GM18502 (cell line): ENCODE measurements around the gene EIF5A.

Experiments
- ATAC-seq: cut with Tn5 transposase; IDR thresholded peaks from one replicate; pipeline ENCODE4 v1.9.1; 2021; ENCODE audit warnings: mild to moderate bottlenecking; ENCODE audit not compliant: unreplicated experiment, poor library complexity

The EIF5A gene

DNA sequence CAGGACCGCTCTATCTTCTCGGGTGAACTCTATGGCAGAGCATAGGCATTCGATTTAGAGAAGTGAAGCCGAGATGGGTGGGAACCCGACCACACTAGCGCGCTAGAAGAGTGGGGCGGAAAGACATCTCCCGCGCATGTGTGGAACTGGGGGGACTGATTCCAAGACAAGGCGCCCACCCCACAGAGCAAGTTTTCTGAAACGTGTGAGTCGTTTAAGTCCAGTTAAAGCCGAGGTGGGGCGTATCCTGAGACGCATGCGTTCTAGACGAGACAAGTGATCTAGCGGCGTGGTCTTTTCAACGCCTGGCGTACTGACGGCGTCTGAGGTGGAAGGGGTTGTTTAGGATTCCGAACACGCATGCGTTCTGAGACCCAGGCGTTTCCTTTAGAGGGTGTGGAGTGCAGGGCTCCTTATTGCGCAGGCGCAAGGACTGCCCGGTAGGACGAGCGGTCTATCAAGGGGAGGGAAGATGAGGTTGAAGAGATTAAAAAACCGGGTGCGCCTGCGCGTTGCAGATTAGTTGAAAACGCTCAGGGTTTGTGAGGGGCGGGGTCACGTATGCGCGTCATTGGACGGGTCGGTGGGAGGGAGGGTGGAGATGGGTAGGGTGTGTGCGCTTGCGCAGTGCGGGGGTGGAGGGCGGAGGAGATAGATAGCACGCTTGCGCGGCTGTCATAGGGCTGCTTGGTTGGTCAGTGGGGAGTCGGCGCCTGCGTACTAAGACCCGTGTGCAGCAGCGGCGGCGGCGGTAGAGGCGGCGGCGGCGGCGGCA lies at the start of gene EIF5A:
EIF5A (plus strand) TSS at position 718 of the 775 bp plus-strand sequence. CDS start 2,008 bp downstream, outside the sequence.
- peak; percentile 74 for ATAC-seq

DNA sequence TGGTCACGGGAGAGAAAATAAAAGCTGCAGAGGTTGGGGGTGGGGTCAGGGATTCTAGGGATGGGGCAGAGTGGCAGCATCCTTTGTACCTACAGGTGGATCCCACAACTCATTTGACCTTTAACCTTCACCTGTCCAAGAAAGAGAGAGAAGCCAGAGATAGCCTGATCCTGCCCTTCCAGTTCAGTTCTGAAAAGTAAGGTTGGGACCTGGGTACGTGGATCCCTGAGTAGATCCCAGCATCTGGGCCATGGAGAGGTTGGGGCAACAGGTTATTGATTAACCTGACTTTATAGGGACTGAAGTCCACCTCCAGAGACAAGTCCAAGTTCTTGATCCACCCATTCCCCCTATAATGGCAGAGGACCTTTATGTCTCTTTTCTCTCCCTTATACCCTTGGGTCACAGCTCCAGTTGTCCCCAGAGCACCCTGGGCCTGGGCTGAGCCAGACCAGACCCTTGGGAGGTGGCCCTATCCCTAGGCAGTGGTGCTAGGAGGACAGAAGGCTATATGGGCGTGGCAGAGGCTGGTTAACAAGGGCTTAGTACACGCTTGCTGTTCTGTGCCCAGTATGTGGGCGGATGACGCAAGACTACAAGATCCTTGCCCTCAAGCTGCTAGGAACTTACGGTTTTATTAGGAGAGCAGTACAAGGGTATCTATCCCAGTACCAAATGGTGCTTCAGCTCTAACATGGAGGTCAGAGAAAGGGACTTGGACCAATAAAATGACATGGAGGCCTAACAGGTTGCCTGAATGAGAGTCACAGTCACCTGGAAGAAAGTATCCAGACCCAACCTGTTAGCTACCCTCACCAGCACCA lies 48.5 kb upstream of the EIF5A start:
- ATAC-seq = no peak

DNA sequence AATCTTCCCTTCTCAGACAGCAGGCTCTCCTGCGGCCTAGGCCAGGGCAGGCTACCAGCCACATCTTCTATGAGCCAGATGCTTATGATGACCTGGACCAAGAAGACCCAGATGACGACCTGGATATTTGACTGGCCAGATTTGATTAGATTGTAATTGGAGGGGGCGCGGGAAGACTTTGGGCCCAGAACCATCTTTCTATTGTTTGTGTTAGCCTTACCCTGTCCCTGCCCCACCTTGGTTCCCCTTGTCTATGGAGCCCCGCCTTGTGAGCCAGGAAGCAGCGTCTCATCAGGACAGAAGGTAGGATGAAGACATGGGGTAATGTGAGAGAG lies 47.9 kb upstream of the EIF5A start:
- no peak for ATAC-seq

DNA sequence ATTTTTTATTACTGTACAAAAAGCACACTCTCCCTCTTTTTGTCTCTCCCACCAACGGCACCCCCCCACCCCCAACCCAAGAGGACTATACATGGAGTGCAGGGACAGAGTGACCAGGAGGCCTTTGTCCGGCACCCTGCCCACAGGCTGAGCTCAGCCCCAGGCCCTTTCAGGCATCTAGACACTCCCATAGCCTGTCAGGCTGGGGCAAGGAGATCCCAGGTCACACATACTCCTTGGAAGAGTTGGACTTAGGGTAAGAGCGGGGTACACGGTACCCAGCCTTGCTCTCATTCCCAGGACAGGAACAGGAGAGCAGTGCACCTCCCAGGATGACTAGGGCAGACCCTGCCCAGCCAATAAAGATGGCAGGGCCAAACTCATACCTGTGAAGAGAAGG lies 47.3 kb upstream of the EIF5A start:
- no peak for ATAC-seq

DNA sequence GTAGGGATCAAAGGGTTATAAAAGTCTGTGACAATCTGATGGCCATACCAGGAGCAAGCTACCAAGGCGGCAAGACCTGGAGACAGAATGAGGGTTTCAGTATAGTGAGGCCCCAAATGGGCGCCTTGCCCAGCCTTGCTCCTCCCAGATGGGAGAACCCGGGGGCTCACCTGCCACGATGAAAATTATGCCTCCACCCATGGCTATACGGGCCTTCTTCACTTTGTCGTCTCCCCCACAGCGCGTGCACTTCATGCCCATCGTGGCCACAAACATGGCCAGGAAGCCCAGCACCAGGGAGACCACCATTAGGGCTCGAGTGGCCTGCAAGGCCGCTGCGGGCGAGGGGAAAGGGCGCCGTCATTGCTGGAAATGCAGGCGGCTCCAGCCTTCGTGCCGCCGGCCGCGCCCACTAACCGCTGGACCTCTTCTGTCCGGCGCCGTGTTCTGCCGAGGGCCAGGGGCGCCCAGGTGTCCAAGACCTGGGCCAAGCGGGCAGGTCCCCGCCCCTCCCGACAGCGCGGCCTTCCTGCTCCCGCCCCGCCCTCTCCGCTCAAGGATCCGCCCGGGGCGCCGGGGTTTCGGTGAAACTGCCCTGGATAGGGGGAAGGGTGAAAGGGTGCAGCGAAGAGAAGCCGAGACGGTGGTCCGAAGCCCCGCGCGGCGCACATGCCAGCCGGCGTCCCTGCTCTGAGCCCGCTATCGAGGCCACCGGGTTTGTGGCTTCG lies 46.6 kb upstream of the EIF5A start:
- no peak for ATAC-seq

DNA sequence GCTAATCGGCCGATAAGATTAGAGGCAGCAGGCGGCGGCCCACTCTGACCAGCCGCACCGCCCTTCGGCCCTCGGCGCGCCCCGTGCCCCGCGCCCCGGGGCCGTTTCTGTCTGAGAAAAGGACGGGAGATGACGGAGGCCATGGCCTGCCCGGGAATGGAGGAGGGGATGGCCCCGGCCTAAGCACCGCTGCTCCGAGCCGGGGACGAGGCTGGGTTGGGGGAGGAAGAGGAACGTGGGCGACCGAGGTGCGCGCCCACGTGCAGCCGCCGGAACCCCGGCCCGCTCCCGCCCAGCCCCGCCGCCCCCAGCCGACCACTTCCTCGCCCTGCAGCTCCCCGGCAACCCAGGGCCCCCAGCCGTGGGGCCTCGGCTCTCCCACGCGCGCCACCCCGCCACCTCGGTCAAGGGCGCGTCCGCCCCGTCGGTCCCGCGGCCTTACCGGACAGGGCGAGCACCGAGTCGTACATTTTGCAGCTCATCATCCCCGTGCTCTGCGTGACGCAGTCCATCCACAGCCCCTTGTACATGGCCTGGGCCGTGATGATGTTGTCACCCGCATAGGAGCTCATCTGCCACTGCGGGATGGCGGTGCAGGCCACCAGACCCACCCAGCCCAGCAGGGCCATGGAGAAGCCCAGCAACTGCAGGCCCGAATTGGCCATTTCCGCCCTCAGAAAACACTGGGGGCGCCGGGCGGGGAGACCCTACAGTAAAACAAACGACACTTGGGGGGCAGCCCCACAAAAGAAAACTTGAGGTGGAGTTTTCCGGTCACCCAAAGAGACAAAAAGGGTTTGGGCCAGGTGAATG lies 45.8 kb upstream of the EIF5A start:
- ATAC-seq = no peak

DNA sequence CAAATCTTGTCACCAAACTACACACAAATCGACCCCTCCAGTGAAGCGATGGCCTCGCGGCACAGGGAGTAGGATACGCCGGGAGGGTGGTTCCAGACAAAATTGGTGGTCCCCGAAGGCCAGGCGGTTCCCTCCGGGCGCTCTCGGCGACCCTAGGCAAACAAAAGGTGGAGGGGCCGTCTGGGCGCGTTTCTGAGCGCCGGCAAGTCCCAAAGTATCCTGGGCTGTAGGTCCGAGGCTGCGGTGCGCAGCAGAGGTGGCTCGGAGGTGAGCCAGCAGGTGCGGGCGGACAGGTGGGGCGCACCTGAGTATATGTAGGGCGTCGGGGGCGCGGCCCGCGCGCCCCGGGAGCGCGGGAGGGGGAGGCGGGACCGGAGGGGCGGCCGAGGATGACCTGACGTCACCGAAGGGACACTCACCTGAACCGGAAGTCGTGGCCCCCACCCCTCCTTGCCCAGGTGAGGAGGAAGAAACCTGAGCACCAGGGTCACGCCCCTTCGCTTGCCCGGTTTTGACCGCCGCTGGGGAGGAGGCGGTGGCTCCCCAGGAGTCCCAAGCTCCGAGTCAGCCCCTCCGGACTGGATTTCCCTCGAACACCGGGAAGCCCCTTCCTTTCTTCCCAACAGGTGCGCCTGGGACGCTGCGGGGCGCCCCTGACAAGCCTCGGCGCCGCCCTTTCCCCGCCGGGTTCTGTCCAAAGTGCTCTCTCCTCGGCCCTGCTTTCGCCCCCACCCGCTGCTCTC lies 45.1 kb upstream of the EIF5A start, which contains the start of gene CLDN7:
CLDN7 (minus strand) TSS at position 287 of the 743 bp plus-strand sequence. CDS start 435 bp downstream, outside the sequence.
- no peak for ATAC-seq

DNA sequence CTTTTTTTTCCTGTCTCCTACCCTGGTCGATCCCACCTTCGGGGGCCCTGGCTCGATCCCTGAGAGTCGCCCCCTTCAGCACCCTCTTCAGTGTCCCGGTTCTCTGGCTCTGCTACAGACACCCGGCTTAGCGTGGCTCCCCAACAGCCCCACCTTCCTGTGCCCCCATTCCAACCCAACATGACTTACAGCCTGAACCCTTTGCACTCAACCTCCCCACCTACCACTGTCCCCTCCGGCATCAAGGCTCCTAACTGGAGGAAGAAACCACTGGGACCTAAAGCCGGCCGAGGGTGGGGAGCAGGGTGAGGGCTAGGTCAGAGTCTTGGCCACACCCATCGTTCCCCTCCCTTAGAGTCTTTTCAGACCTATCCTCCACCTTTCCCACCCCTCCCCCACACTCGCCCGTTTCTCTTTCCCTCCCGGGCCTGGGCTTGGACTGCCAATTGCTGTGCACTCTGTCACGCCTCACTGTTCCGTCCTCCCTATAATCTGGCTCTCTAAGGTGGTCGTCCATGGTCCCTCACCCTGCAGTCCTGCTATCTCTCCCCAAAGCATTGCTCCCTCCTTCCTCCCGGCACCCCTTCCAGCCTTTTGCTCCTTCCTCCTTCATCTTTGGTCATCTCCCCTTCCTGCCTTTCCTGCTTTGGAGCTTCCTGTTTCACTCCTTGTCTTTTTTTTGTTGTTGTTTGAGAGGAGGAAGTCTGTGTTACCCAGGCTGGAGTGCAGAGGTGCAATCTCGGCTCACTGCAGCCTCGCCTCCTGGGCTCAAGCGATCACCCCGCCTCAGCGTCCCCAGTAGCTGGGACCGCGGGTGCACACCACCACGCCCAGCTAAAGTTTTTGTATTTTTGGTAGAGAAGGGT lies 44.3 kb upstream of the EIF5A start:
- ATAC-seq = no peak

DNA sequence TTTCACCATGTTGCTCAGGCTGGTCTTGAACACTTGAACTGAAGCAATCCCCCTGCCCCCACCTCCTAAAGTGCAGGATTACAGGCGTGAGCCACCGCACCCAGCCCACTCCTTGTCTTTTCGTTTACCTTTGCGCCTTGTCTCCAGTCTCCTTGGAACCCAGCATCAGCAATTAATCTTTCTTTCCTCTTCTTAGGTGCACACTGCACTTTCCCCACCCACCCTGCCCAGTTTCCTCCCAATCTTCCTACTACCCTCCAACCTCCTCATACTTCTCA lies 43.7 kb upstream of the EIF5A start:
- ATAC-seq = no peak

DNA sequence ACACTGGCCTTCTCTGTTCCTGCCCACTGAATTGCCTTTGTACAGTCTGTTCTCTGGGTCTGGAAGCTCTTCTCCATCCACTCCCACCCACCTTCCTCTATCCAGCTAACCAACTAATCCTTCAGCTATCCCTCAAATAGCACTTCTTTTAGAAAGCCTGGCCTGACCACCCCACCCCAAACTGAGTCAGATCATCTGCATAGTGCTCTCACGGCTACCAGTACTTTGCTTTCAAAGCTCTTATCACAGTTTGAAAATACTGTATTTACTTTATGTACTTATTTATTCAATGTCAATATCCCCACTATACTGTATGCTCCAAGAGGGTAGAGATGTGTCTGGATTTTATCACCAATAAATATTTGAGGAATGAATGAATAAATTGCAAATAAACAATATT lies 40.6 kb upstream of the EIF5A start:
- ATAC-seq = no peak

DNA sequence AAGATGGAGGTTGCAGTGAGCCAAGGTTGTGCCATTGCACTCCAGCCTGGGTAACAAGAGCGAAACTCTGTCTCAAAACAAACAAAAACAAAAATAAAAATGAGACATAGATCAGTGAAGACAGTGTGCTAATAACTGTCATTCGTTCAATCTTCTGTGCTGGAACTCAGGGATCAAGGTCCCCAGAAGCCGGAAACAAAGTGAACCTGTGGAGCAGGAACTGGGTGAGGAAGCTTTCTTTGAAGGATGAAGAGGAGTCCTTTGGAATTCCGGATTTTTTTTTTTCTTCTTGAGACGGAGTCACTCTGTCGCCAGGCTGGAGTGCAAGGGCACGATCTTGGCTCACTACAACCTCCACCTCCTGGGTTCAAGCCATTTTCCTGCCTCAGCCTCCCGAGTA lies 28.0 kb upstream of the EIF5A start:
- ATAC-seq = no peak

DNA sequence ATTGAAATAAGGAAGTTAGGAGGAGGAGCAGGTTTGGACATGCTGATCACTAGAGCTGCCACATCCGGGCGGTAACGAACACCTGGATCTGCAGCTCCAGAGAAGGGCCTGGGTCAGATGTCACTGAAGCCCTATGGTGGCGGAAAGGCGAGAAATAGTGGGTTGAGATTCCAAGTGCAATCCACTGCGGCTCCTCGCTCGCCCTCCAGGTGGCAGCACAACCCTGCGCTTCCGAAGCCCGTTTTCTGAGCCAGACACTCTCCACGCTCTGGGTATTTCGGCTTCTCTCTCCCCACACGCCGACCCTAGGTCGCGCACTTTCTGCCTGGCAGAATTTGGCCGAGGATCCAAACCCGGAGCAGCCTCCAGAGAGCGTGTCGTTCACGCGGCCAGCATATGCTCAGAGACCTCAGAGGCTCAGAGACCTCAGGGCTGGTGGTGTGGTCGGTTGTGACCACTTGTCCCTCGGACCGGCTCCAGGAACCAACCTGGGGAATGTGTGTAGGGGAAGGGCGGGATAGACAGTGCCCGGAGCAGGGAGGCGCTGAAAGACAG lies 26.8 kb upstream of the EIF5A start:
- peak; percentile 62 for ATAC-seq

DNA sequence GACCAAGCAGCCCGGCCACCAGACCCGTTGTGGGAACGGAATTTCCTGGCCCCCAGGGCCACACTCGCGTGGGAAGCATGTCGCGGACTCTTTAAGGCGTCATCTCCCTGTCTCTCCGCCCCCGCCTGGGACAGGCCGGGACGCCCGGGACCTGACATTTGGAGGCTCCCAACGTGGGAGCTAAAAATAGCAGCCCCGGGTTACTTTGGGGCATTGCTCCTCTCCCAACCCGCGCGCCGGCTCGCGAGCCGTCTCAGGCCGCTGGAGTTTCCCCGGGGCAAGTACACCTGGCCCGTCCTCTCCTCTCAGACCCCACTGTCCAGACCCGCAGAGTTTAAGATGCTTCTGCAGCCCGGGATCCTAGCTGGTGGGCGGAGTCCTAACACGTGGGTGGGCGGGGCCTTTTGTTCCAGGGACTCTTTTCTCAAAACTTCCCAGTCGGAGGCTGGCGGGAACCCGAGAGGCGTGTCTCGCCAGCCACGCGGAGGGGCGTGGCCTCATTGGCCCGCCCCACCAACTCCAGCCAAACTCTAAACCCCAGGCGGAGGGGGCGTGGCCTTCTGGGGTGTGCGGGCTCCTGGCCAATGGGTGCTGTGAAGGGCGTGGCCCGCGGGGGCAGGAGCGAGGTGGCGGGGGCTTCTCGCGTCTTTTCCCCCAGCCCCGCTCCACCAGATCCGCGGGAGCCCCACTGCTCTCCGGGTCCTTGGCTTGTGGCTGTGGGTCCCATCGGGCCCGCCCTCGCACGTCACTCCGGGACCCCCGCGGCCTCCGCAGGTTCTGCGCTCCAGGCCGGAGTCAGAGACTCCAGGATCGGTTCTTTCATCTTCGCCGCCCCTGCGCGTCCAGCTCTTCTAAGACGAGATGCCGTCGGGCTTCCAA lies 26.1 kb upstream of the EIF5A start, which contains the start of gene SLC2A4:
SLC2A4 (plus strand) TSS at position 645 of the 879 bp plus-strand sequence; CDS start at position 862, 217 bp downstream.
- ATAC-seq = peak; percentile 58

DNA sequence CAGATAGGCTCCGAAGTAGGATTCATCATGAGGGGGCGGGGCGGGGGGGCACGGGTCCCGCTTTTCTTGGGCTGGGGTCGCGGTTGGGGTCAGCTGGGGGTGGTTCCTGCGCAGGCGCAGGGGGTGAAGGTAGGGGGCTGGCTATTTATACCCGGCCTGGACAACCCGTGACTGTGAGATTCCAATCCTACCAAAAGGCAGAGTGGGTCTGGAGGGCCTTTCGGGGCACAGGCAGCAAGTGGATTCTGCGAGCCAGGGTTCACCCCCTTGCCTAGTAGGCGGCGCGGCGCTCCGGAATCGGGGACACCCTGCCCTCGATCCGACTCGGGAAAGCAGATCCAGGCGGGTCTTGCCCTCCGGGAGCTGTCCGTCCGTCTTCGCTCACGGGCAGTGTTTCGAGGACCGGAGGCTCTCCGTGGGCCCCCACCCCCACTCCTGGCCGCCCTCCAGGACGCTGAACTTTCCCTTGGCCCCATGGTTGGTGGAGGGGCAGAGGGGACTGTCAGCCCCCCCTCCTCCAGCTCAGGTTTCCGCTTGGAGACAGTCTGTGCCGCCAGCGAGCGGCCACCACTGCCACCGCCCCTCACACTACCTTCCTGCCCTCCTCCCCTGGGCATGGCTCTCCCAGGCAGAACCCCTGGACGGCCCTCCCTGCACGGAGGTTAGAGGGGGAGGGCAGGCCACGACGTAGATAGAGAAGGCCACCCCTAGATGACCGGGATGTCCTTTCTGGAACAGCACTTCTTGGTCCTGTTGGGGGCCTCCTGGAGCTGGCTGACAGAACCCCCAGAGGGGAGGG lies 25.3 kb upstream of the EIF5A start:
- ATAC-seq = no peak

DNA sequence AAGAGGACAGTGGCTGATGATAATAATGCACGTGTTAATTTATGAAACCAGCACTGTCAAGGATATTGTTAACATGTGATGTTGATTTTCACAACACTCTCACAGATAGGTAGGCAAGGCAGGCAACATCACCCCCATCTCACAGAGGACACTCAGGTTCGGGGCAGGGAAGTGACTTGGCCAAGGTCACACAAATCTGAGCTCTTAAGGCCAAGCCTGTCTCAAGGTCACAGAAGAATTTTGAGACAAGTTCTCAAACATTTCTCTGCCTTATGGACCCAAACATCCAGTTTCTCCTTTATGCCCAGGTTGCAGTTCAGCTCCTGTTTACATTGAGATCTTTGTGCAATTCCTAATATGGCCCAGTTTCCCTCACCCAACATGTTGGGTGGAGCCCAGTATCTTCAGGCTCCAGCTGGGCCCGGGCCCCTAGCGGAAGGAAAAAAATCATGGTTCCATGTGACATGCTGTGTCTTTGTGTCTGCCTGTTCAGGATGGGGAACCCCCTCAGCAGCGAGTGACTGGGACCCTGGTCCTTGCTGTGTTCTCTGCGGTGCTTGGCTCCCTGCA lies 24.6 kb upstream of the EIF5A start:
- ATAC-seq = no peak
